Measurements from ENCODE around the gene IPO13.

IPO13 gene

GRCh38 chr1:43930168-43930948 lies 16.4 kb upstream of the IPO13 start:
- no peak for DNase-seq (ENCODE audit: low read depth)

GRCh38 chr1:43930949-43931275 lies 15.8 kb upstream of the IPO13 start:
- DNase-seq (ENCODE audit: low read depth), result no peak

- no peak for DNase-seq (ENCODE audit: low read depth)
Measured at GRCh38 chr1:43931711-43932660, 14.8 kb upstream of the IPO13 start.

- peak; percentile 17 for DNase-seq (ENCODE audit: low read depth)
Measured at GRCh38 chr1:43932786-43933385, 13.9 kb upstream of the IPO13 start.

- no peak for DNase-seq (ENCODE audit: low read depth)
Measured at GRCh38 chr1:43933386-43934100, 13.2 kb upstream of the IPO13 start, which contains the start of gene ARTN. ARTN (plus strand) TSS chr1:43933801; CDS start chr1:43935657, 1,856 bp downstream.

- peak; percentile 36 for DNase-seq (ENCODE audit: low read depth)
Measured at GRCh38 chr1:43934101-43934985, 12.4 kb upstream of the IPO13 start.

- no peak for DNase-seq (ENCODE audit: low read depth)
Measured at GRCh38 chr1:43934986-43935324, 11.8 kb upstream of the IPO13 start.

- DNase-seq (ENCODE audit: low read depth), result no peak
Measured at GRCh38 chr1:43935711-43936427, 10.9 kb upstream of the IPO13 start.

GRCh38 chr1:43936431-43937151 lies 10.2 kb upstream of the IPO13 start:
- DNase-seq (ENCODE audit: low read depth), result peak; percentile 26

GRCh38 chr1:43937179-43937865 lies 9.4 kb upstream of the IPO13 start:
- DNase-seq (ENCODE audit: low read depth), result no peak

- DNase-seq (ENCODE audit: low read depth), result no peak
Measured at GRCh38 chr1:43938383-43938782, 8.4 kb upstream of the IPO13 start.

- DNase-seq (ENCODE audit: low read depth), result no peak
Measured at GRCh38 chr1:43938892-43939587, 7.7 kb upstream of the IPO13 start.

GRCh38 chr1:43942411-43942810 lies 4.3 kb upstream of the IPO13 start:
- no peak for DNase-seq (ENCODE audit: low read depth)

GRCh38 chr1:43944860-43945259 lies 1.9 kb upstream of the IPO13 start:
- no peak for DNase-seq (ENCODE audit: low read depth)

- DNase-seq (ENCODE audit: low read depth), result no peak
Measured at GRCh38 chr1:43945674-43946235, 995 bp upstream of the IPO13 start.

- DNase-seq (ENCODE audit: low read depth), result no peak
Measured at GRCh38 chr1:43947061-43947873, 517 bp downstream of the IPO13 start.

GRCh38 chr1:43947874-43948437 lies 1.2 kb downstream of the IPO13 start:
- no peak for DNase-seq (ENCODE audit: low read depth)
